Parathyroid adenoma (tissue), 2 donors: ENCODE results near the gene ANK2.
A peak's percentile ranks its signal among the peaks of the same experiment; 100 is the strongest.

Experiments
- H2AFZ ChIP-seq: fragments of 300-600 bp; sonication (generic); one replicate; pipeline ENCODE4 v1.7.0; 2017; ENCODE audit warnings: antibody characterized with exemption, mild to moderate bottlenecking
- H3K27ac ChIP-seq: fragments of 300-600 bp; sonication (generic); one replicate; pipeline ENCODE4 v1.7.0; 2017
- H3K27me3 ChIP-seq: fragments of 300-600 bp; sonication (generic); one replicate; pipeline ENCODE4 v1.7.0; 2017; ENCODE audit warnings: low read length; ENCODE audit not compliant: control insufficient read depth, insufficient read depth
- H3K36me3 ChIP-seq: fragments of 300-600 bp; sonication (generic); one replicate; pipeline ENCODE4 v1.7.0; 2017; ENCODE audit warnings: low read length; ENCODE audit not compliant: control insufficient read depth, insufficient read depth
- H3K4me1 ChIP-seq: fragments of 300-600 bp; sonication (generic); one replicate; pipeline ENCODE4 v1.7.0; 2017; ENCODE audit warnings: control low read depth
- H3K4me2 ChIP-seq: fragments of 300-600 bp; sonication (generic); one replicate; pipeline ENCODE4 v1.7.0; 2017; ENCODE audit warnings: low read length
- H3K4me3 ChIP-seq: fragments of 300-600 bp; sonication (generic); one replicate; pipeline ENCODE4 v1.7.0; 2017; ENCODE audit warnings: low read depth, low read length
- H3K79me2 ChIP-seq: fragments of 300-600 bp; sonication (generic); one replicate; pipeline ENCODE4 v1.7.0; 2017; ENCODE audit warnings: control low read depth
- H3K9ac ChIP-seq: fragments of 300-600 bp; sonication (generic); one replicate; pipeline ENCODE4 v1.7.0; 2017; ENCODE audit warnings: mild to moderate bottlenecking
- H3K9me3 ChIP-seq: fragments of 300-600 bp; sonication (generic); one replicate; pipeline ENCODE4 v1.7.0; 2017; ENCODE audit warnings: low read length; ENCODE audit not compliant: control insufficient read depth
- TF ChIP-seq, protein P1 (sequence below): fragments of 300-600 bp; sonication (generic); IDR thresholded peaks from one replicate; pipeline ENCODE4 v1.7.0; 2017; ENCODE audit warnings: antibody characterized with exemption, mild to moderate bottlenecking
- donor health status: primary hyperparathyroidism.

Gene ANK2

DNA sequence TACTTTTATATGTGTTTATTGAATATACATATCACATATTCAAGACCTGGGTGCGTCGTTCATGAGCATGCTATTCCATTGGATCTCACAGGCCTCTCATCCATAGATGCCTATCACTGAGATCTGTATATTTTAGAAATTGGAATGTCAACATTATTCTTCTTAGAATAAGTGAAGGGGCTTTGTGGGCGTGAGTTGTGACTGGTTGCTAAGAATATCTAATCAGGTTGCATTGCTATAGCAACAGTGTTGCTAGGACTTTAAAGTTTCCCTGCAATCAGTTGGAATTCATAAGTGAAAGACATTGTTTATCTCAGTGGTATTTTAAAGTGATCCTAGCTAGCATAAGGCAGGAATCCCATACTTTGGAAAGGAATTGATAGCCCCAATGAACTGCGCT is 36.7 kb upstream of the ANK2 start:
- no peaks in the 10 kb centered on the region for H3K27me3 ChIP-seq
- H3K4me1 ChIP-seq, result peaks cover 14% of the 10 kb centered on the region
- no peak overlapping the region for H3K9ac ChIP-seq
- no peaks in the 10 kb centered on the region for H3K9me3 ChIP-seq
- peak overlapping the region; percentile 89 for H3K27ac ChIP-seq
- H2AFZ ChIP-seq, result peak overlapping the region; percentile 64
- no peaks in the 10 kb centered on the region for H3K36me3 ChIP-seq
- H3K79me2 ChIP-seq, result no peaks in the 10 kb centered on the region
- TF ChIP-seq, protein P1, sequence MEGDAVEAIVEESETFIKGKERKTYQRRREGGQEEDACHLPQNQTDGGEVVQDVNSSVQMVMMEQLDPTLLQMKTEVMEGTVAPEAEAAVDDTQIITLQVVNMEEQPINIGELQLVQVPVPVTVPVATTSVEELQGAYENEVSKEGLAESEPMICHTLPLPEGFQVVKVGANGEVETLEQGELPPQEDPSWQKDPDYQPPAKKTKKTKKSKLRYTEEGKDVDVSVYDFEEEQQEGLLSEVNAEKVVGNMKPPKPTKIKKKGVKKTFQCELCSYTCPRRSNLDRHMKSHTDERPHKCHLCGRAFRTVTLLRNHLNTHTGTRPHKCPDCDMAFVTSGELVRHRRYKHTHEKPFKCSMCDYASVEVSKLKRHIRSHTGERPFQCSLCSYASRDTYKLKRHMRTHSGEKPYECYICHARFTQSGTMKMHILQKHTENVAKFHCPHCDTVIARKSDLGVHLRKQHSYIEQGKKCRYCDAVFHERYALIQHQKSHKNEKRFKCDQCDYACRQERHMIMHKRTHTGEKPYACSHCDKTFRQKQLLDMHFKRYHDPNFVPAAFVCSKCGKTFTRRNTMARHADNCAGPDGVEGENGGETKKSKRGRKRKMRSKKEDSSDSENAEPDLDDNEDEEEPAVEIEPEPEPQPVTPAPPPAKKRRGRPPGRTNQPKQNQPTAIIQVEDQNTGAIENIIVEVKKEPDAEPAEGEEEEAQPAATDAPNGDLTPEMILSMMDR, result no peak
- peak overlapping the region; percentile 25 for H3K4me2 ChIP-seq
- no peak overlapping the region for H3K4me3 ChIP-seq

DNA sequence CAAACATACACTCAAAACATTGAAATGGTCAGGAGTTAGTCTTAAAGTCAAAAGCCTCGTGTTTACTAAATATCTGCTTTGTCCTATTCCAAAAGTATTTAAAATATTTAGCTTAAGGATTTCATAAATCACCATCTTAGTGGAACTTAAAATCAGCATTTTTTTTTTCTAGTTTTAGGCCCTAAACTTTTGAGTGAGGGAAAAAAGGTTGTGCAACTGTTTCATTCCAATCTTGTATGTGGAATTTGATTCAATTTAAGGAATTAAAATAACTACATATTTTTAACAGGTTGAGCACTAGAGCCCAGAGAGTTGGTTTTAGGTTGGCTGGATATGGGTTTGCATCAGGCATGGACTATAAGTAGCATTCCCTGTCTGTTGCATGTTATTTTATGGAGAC is 35.7 kb upstream of the ANK2 start:
- no peak overlapping the region for H3K4me3 ChIP-seq
- H2AFZ ChIP-seq, result no peak overlapping the region
- TF ChIP-seq, protein P1, result no peak
- no peaks in the 10 kb centered on the region for H3K36me3 ChIP-seq
- H3K9ac ChIP-seq, result no peak overlapping the region
- H3K27ac ChIP-seq, result no peak overlapping the region
- H3K4me2 ChIP-seq, result no peak overlapping the region
- peaks cover 14% of the 10 kb centered on the region for H3K4me1 ChIP-seq
- no peaks in the 10 kb centered on the region for H3K27me3 ChIP-seq
- H3K9me3 ChIP-seq, result no peaks in the 10 kb centered on the region
- H3K79me2 ChIP-seq, result no peaks in the 10 kb centered on the region

DNA sequence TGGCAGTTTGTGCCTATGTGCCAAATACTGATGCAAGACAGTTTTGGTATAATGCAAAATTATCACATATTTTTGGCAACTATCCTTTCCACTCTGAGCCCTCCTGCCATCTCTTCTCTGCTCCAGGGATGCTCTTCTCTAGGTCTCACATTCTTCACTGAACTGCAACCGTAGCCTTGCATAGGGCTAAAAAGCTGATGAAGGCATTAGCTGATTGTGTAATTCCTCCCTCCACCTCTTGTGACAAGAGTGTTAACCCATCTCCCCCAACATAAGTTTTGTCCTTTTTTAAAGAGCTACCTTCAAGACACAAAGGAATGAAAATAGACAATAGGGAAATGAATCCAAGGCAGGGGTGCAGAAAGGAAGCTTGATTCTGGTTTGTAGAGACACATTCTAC is 33.1 kb upstream of the ANK2 start:
- TF ChIP-seq, protein P1, result no peak
- H2AFZ ChIP-seq, result no peak overlapping the region
- H3K9me3 ChIP-seq, result no peaks in the 10 kb centered on the region
- no peaks in the 10 kb centered on the region for H3K79me2 ChIP-seq
- no peaks in the 10 kb centered on the region for H3K27me3 ChIP-seq
- H3K36me3 ChIP-seq, result no peaks in the 10 kb centered on the region
- H3K27ac ChIP-seq, result no peak overlapping the region
- H3K4me1 ChIP-seq, result peaks cover 10% of the 10 kb centered on the region
- H3K4me2 ChIP-seq, result no peak overlapping the region
- no peak overlapping the region for H3K9ac ChIP-seq
- no peak overlapping the region for H3K4me3 ChIP-seq

DNA sequence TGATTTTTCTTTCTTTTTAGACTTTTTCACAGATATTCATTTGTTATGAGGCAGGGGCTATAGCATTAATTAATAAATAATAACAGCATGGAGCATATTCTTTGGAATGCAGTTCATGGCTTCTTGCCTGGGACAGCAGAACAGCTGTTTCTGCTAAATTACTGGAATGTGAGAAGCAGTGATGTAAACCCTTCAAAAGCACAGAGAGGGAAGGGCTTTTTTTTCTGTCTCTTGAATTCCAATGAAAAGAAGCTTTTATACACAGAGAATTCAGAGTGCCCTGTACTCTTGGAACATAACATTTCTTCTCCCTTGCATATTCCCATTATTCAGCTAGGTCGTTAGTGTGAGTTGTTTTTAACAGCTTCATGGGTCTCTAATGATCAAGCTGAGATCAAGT is 28.5 kb upstream of the ANK2 start:
- Histone ChIP-seq H3K27ac (no peak overlapping the region), H2AFZ (no peak overlapping the region), H3K27me3 (no peaks in the 10 kb centered on the region), H3K36me3 (no peaks in the 10 kb centered on the region), H3K79me2 (no peaks in the 10 kb centered on the region), H3K4me3 (no peak overlapping the region), H3K4me1 (peaks cover 10% of the 10 kb centered on the region), H3K9me3 (no peaks in the 10 kb centered on the region), H3K9ac (no peak overlapping the region), H3K4me2 (no peak overlapping the region)
- TF ChIP-seq, protein P1, result no peak

DNA sequence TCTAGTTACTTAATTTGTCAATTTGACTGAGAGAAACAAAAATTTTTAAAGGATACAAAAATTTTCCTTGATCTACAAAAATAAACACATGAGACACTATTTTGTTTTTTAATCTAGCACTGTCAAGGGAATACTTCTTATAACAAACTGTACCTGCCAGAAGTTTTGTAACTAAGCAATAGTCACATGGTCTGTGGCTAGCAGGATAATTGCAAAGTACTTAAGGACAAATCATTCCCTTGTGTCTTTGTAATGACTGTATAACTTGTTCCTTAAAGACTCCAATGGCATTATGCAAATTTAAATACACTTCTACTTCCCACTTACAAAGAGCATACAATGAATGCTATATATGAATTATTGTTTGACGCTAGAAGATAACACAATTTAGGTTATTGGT is 25.1 kb upstream of the ANK2 start:
- H3K27ac ChIP-seq, result no peak overlapping the region
- TF ChIP-seq, protein P1, result no peak

More for the DNA sequence above, 25.1 kb upstream of the ANK2 start:
- Histone ChIP-seq H3K36me3 (no peaks in the 10 kb centered on the region), H3K27me3 (no peaks in the 10 kb centered on the region), H2AFZ (no peak overlapping the region), H3K4me2 (no peak overlapping the region), H3K9me3 (no peaks in the 10 kb centered on the region), H3K4me3 (no peak overlapping the region), H3K9ac (no peak overlapping the region), H3K79me2 (no peaks in the 10 kb centered on the region), H3K4me1 (peaks cover 19% of the 10 kb centered on the region)
